GM10248 (cell line): ENCODE data around the gene SLC23A3.

Source experiments
- CTCF ChIA-PET: fragments of 300-600 bp; sonication (Branson Sonifier 250); formaldehyde crosslinking; extraction: SDS; loops from one replicate; lab custom pipeline; 2021; ENCODE audit warnings: antibody characterized with exemption; lab: Yijun Ruan, JAX
- POLR2A ChIA-PET: fragments of 350-650 bp; sonication (Branson Sonifier 250); formaldehyde crosslinking; extraction: SDS; loops from one replicate; lab custom pipeline; 2020; ENCODE audit warnings: antibody characterized with exemption; lab: Yijun Ruan, JAX
- DNase-seq: peaks from one replicate; pipeline ENCODE4 v3.0.0; 2012; ENCODE audit errors: extremely low spot score
- CTCF ChIP-seq: IDR thresholded peaks from 2 replicates; pipeline ENCODE4 v1.5.1; 2012; ENCODE audit warnings: mild to moderate bottlenecking, low read depth; ENCODE audit errors: extremely low read depth, missing control alignments, control extremely low read depth

Gene SLC23A3

GRCh38 chr2:219158586-219158985 is 11.2 kb downstream of the SLC23A3 start:
- no peak for TF ChIP-seq CTCF
- ChIA-PET POLR2A (interaction anchor here (0.6 kb wide), 1 partner anchor 258 kb away, joined by 5 read pairs; no protein-coding TSS in a partner anchor), CTCF (interaction anchor here (0.8 to 17.8 kb wide), 26 partner anchors 9 to 231 kb away, joined by 3 to 260 read pairs (median 4); partner anchors contain the start of genes CNPPD1, DNPEP and SLC23A3)
- no peak for DNase-seq

- TF ChIP-seq CTCF, result no peak
- CTCF ChIA-PET, result interaction anchor here (0.8 to 17.8 kb wide), 14 partner anchors 8 to 163 kb away, joined by 3 to 260 read pairs (median 8); partner anchors contain the start of genes CNPPD1 and IHH
- DNase-seq, result no peak
- POLR2A ChIA-PET, result interaction anchor here (0.6 kb wide), 1 partner anchor 259 kb away, joined by 5 read pairs; no protein-coding TSS in a partner anchor
Measured at GRCh38 chr2:219158025-219158424, 11.8 kb downstream of the SLC23A3 start.

DNA sequence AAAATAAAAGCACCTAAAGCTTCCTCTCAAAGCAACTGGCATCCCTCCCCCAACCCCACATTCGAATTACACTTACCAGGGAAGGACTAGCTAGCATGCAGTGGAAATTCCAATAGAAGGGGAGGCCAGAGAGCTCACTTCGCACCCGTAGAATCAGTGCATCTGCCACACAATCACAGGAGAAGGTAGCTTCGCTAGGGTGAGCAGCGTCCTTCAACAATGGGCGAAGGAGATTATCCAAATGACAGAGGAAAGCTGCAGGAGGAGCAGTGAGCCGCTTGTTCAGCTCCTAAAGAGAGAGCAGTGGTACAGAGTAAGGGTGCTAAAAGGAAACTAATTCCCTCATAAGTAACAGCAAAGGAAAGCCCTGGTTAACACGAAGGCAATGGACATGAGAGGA is 12.4 kb downstream of the SLC23A3 start:
- DNase-seq, result no peak
- CTCF ChIA-PET, result interaction anchor here (1.5 to 17.8 kb wide), 12 partner anchors 9 to 281 kb away, joined by 3 to 260 read pairs (median 8); partner anchors contain the start of genes CNPPD1 and IHH
- no peak for TF ChIP-seq CTCF
- POLR2A ChIA-PET, result no interaction called here

DNA sequence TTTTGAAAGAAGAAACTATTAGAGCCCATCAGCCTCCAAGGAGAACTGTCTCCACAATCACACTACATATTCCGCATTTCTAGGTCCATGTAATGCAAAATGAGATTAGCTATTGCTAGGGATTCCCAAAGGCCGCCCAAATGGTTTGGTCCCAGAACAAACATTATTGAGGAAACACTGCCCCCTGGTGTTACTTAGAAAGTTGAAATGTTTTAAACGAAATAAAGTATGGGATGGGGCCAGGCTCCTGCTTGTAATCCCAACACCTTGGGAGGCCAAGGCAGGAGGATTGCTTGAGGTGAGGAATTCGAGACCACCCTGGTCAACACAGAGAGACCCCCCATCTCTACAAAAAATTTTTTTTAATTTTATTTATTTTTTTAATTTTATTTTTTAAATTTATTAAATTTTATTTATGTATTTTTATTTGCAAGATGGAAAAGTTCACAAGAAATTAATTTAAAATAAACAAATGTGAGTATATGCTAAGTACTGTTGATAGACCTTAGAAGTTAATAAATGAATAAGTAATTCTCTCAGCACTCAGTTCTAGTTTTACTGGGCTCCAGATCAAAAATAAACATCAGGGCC is 14.7 kb downstream of the SLC23A3 start:
- peak; percentile 49 for TF ChIP-seq CTCF
- POLR2A ChIA-PET, result no interaction called here

DNA sequence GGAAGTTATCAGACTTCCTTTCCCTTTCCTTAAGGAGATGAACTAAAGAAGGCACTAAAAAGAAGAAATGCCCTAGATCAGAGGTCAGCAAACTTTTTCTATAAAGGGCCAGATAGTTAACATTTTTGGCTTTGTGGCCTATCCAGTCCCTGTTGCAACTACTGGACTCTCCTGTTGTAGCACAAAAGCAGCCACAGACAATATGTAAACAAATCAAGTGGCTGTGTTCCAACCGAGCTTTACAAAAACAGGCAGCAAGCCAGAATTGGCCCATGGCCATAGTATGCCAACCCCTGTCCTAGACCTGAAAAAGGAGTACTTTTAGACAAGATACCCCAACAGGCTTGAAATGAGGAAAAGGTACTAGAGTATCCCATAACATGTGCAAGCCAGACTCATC is 20.2 kb downstream of the SLC23A3 start:
- no peak for TF ChIP-seq CTCF
- ChIA-PET CTCF (interaction anchor here (0.8 to 17.8 kb wide), 10 partner anchors 10 to 149 kb away, joined by 3 to 260 read pairs (median 6); partner anchors contain the start of genes IHH and NHEJ1), POLR2A (no interaction called here)
- no peak for DNase-seq

More for the DNA sequence above, 14.7 kb downstream of the SLC23A3 start:
- CTCF ChIA-PET, result interaction anchor here (0.6 to 17.8 kb wide), 49 partner anchors 8 to 374 kb away, joined by 3 to 260 read pairs (median 5); partner anchors contain the start of genes CRYBA2, IHH and ZFAND2B
- peak; percentile 64 for DNase-seq

- ChIA-PET POLR2A (no interaction called here), CTCF (interaction anchor here (0.7 to 6.0 kb wide), 10 partner anchors 8 to 244 kb away, joined by 3 to 28 read pairs (median 3); no protein-coding TSS in a partner anchor)
- no peak for DNase-seq
- TF ChIP-seq CTCF, result no peak
Measured at GRCh38 chr2:219142329-219142728, 27.5 kb downstream of the SLC23A3 start.
